Chondrocyte (in vitro differentiated cells): ENCODE data around the gene ETHE1. TPM values are rescaled to one million over a fixed set of nuclear protein-coding genes. Genes with fewer than 3 reads are reported as not detected.

ENCODE experiments used
- DNase-seq: peaks from one replicate; pipeline ENCODE4 v3.0.0; 2021; ENCODE audit warnings: mixed read lengths, low spot score
- H3K27ac Mint-ChIP-seq: one replicate; pipeline ENCODE4 v1.8.0; 2021; ENCODE audit warnings: mild to moderate bottlenecking, moderate library complexity, mixed read lengths; ENCODE audit not compliant: unreplicated experiment
- H3K27me3 Mint-ChIP-seq: 2 replicates; pipeline ENCODE4 v1.8.0; 2021; ENCODE audit warnings: low read depth, mixed read lengths
- H3K36me3 Mint-ChIP-seq: 2 replicates; pipeline ENCODE4 v1.8.0; 2021; ENCODE audit warnings: low read depth, mixed read lengths
- H3K4me1 Mint-ChIP-seq: 2 replicates; pipeline ENCODE4 v1.8.0; 2021; ENCODE audit warnings: low read depth, mild to moderate bottlenecking, mixed read lengths
- H3K4me3 Mint-ChIP-seq: one replicate; pipeline ENCODE4 v1.8.0; 2021; ENCODE audit warnings: mild to moderate bottlenecking, moderate library complexity, mixed read lengths; ENCODE audit not compliant: unreplicated experiment
- H3K9me3 Mint-ChIP-seq: 2 replicates; pipeline ENCODE4 v1.8.0; 2021; ENCODE audit warnings: low read depth, mixed read lengths
- CTCF ChIP-seq: fragments of 200-600 bp; sonication (generic); IDR thresholded peaks from 2 replicates; pipeline ENCODE4 v1.5.0; 2021; ENCODE audit warnings: antibody characterized with exemption, mild to moderate bottlenecking, moderate library complexity
- total RNA-seq: library from RNA; stranded (reverse); gene quantifications from 3 replicates; pipeline ENCODE4 v1.2.1, GENCODE V29; 2021

The ETHE1 gene
- total RNA-seq, 1 donor from 2014 or later: 31.5 TPM

DNA sequence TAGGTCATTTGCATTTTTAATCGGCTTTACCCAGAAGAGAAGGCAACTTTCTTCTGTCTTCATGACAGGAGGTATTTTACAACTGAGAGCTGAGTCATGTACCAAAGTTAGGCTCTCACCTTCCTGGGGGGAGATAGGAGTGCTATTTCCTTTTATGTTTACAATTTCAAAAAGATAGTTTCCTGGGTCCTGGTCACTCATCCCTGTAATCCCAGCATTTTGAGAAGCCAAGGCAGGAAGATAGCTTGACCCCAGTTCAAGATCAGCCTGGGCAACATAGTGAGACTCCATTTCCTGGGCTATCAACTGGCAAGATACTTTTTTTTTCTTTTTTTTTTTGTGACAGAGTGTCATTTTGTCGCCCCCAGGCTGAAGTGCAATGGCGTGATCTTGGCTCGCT, 69.2 kb downstream of the ETHE1 start:
- Mint-ChIP-seq H3K4me1 (no peaks in the 10 kb centered on the region), H3K27ac (no peak overlapping the region), H3K27me3 (peaks cover 14% of the 10 kb centered on the region), H3K36me3 (peaks cover 3% of the 10 kb centered on the region), H3K4me3 (no peak overlapping the region), H3K9me3 (peaks cover under 1% of the 10 kb centered on the region)
- TF ChIP-seq CTCF: no peak
- no peak for DNase-seq

Other genes with a start within 250 kb of the ETHE1 start
- gene CD177, start 173.5 kb downstream of the ETHE1 start, total RNA-seq: not detected in 3 replicates
- not detected in 3 replicates for gene TEX101, start 112.3 kb downstream of the ETHE1 start, total RNA-seq
- gene LYPD3, start 61.6 kb downstream of the ETHE1 start, total RNA-seq: 0.39 to 1.0 TPM (median 0.59 TPM) in 3 replicates
- gene PHLDB3, start 22.5 kb downstream of the ETHE1 start, total RNA-seq: 4.5 to 8.1 TPM (median 7.0 TPM) in 3 replicates
- gene ZNF575, start 6.0 kb upstream of the ETHE1 start, total RNA-seq: 4.1 to 6.0 TPM (median 5.1 TPM) in 3 replicates
- gene XRCC1, start 48.3 kb upstream of the ETHE1 start, total RNA-seq: 22.8 to 30.5 TPM (median 30.4 TPM) in 3 replicates
- 0.51 to 2.3 TPM (median 1.6 TPM) in 3 replicates for gene PINLYP, start 48.6 kb upstream of the ETHE1 start, total RNA-seq
- gene IRGQ, start 68.9 kb upstream of the ETHE1 start, total RNA-seq: 40.0 to 43.1 TPM (median 41.7 TPM) in 3 replicates
- 11.9 to 17.6 TPM (median 12.1 TPM) in 3 replicates for gene ZNF576, start 69.4 kb upstream of the ETHE1 start, total RNA-seq
- 0.12 to 0.27 TPM in 2 of 3 replicates, not detected in the other for gene SRRM5, start 84.9 kb upstream of the ETHE1 start, total RNA-seq
- gene ZNF428, start 92.4 kb upstream of the ETHE1 start, total RNA-seq: 50.7 to 53.9 TPM (median 52.5 TPM) in 3 replicates
- gene CADM4, start 112.6 kb upstream of the ETHE1 start, total RNA-seq: 5.6 to 7.1 TPM (median 6.1 TPM) in 3 replicates
- 16.3 to 23.6 TPM (median 19.9 TPM) in 3 replicates for gene PLAUR, start 143.0 kb upstream of the ETHE1 start, total RNA-seq
- gene IRGC, start 188.9 kb upstream of the ETHE1 start, total RNA-seq: not detected in 3 replicates
- 46.9 to 55.4 TPM (median 47.2 TPM) in 3 replicates for gene SMG9, start 227.8 kb upstream of the ETHE1 start, total RNA-seq